8988T (cell line): ENCODE measurements around the gene ARHGEF16.

ENCODE experiments used
- DNase-seq: peaks from one replicate; pipeline ENCODE4 v3.0.0; 2011

ARHGEF16 gene

GRCh38 chr1:3504151-3504821 is 49.8 kb downstream of the ARHGEF16 start:
- peak; percentile 82 for DNase-seq

GRCh38 chr1:3504822-3505153 is 50.3 kb downstream of the ARHGEF16 start:
- DNase-seq: no peak

- no peak for DNase-seq
Observed at GRCh38 chr1:3505161-3505560, 50.7 kb downstream of the ARHGEF16 start.

- no peak for DNase-seq
Observed at GRCh38 chr1:3506041-3506440, 51.6 kb downstream of the ARHGEF16 start.

DNA sequence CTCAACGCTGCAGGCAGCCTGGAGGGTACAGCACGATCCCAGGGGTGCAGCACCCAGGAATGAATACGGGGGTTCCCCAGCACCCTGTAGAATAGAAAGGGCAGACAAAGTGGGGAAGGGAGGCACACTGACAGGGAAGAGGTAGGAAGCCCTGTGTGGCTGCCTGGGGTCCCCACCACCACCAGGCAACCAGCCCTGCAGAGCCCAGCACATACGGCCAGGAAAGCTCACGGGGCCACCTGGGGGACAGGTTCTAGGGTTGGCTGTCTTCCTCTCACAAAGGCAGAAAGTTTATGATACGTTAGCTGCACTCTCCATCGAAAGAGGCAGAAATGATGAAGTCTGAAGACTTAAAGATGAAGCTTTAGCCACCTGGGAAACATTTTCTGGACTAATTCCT is 52.5 kb downstream of the ARHGEF16 start:
- DNase-seq: no peak

GRCh38 chr1:3507636-3508275 is 53.3 kb downstream of the ARHGEF16 start:
- no peak for DNase-seq

- no peak for DNase-seq
Observed at GRCh38 chr1:3508757-3509415, 54.4 kb downstream of the ARHGEF16 start.

DNA sequence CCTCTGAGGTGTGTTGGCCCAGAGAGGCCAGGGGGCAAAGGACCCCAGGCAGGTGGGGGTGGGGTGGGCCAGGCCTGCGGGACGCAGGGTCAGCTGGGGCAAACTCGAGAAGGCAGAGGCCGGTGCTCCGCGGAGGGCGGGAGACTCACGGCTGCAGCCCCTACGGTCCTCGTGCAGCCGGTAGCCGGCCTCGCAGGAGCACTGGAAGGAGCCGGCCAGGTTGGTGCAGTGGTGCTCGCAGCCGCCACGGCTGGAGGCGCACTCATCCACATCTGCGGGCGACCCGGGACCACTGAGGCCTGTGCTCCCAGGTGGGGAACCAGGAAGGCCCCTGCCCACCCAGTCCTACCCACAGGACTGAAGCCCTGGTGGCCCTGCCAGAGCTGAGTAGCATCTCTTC is 55.3 kb downstream of the ARHGEF16 start:
- DNase-seq: no peak

GRCh38 chr1:3510136-3510955 is 55.9 kb downstream of the ARHGEF16 start:
- DNase-seq: no peak

- no peak for DNase-seq
Observed at GRCh38 chr1:3510956-3511250, 56.4 kb downstream of the ARHGEF16 start.

GRCh38 chr1:3511306-3511705 is 56.8 kb downstream of the ARHGEF16 start:
- no peak for DNase-seq

DNA sequence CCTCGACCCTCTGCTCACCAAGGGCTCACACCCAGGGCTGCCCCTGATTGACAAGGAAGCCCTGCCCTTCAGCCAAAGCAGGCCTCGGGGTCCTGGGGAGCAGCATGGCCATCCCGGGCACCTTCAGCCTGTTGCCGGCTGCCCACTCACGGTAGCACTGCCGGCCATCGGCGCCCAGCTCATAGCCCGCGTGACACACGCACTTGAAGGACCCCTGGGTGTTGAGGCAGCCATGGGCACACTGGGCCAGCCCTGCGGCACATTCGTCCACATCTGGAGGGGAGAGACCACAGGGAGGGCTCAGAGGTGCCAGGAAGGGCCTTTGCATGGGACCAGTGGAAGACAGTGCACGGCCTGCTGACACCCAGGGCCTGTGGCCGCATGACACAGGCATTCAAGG is 57.4 kb downstream of the ARHGEF16 start:
- DNase-seq: no peak

- no peak for DNase-seq
Observed at GRCh38 chr1:3514404-3514803, 59.9 kb downstream of the ARHGEF16 start.

DNA sequence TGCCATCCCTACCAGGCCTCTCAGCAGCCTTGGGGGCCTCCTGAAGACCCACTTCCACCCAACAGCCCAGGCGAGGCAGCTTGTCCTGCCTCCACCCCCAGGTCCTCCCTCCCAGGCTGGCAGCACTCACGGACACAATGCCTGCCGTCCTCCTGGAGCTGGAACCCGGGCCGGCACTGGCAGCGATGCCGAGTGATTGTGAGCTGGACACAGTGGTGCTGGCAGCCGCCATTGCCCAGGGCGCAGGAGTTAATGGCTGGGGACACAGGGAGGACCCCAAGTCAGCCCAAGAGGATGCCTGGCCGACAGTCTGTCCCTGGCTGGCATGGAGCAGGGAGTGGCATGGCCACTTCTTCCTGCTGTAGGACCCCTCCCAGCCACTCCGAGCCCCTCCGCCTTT is 60.8 kb downstream of the ARHGEF16 start:
- DNase-seq: no peak

DNA sequence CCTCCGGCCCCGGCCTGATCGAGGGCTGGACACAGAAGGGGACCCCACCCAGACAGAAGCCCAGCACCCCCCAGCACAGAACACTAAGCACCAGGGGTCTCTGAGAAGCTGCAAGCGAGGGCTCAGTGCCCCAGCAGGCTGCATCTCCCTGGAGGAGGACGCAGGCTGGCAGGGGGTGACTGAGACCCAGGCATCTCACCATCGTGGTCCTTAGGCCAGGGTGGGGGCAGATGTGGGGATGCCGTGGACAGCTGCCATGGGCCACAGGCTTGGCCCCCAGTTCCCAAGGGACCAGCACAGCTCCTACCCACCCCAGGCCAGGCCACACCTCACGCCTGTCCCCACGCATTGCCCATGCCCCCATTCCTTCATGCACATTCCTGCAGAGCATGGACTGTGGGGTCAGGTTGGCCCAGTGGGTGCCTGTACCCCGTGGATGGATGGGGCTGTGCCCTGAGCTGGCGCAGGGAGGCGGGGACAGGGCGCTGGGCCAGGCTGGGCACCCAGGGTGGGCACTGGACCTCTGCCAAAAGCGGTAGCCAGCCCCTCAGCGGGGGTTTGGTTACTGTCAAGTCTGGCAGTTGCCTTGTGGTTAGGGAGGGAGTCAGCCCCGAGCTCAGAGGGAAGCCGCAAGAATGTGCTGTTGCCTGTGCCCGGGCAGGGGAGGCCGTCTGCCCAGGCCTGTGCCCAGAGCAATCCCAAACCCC is 61.5 kb downstream of the ARHGEF16 start:
- DNase-seq: no peak

DNA sequence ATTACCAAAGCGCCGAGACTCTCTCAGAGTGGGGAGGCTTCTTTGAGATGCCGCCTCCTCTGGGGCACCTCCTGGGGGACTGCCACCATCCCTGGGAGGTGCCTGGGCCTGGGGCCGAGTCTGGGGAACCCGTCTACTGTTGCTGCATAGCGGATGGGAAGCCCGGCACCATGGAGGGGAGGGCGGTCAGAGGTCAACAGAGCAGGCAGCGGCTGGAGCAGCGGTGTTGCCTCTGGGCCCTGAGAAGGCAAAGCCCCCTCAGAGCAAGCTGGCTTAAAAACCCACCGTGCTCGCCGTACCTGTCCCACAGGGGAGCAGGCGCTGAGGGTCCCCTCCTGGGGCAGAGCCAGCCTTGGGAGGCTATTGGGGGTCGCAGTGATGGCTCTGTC is 62.0 kb downstream of the ARHGEF16 start:
- DNase-seq: no peak

DNA sequence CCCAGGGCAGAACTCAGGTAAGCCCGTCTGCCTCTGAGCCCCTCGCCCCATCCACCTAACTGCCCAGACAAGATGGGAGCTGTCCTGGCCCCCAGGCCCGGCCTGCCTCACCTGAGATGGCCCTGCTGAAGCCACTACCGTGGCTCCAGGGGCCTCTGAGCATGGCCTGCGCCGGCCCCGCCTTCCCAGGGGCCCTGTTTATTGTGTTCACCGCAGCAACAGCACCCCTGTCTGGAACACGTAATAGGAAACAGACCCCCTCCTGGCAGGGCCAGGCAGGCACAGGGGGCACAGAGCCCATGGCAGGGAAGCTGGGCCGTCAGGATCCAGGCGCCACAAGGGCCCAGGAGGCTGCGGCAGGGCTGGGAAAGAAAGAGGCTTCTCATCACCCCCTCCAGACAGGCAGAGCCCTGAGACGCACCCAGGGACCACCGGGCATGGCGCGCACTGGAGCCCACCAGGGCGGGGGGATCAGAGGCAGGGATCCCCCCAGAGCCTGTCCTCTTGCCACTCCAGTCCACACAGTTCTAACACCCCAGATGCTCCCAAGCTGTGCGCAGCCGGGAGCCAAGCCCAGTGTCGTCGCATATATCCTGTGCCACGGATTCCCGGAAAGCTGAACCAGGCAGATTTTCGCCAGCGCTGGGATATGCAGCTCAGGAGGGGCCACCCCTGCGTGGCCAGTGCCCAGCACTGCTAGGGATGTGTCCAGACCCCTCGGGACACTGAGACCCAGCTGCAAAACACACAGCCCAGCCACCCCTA is 62.6 kb downstream of the ARHGEF16 start:
- no peak for DNase-seq

- no peak for DNase-seq
Observed at GRCh38 chr1:3518256-3518655, 63.8 kb downstream of the ARHGEF16 start.

DNA sequence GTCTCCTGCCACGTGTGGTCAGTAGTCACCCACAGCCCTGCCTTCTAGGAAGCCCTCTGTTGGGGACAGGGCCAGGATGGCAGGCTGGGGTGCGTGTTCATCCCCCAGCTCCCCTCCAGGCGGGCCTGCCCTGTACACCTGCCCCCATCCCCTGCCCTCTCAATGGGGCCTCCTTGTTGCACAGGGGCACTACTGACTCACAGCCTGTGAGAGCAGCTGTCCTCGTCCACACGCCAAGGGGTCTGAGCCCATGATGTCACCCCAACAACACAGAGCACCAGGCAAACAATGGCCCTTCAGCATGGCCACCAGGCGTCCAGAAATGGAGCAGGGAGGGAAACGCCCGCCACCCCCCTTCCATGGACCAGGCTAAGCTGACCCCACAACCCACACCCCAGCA is 64.3 kb downstream of the ARHGEF16 start:
- DNase-seq: no peak

- DNase-seq: no peak
Observed at GRCh38 chr1:3519301-3519885, 64.9 kb downstream of the ARHGEF16 start.

DNA sequence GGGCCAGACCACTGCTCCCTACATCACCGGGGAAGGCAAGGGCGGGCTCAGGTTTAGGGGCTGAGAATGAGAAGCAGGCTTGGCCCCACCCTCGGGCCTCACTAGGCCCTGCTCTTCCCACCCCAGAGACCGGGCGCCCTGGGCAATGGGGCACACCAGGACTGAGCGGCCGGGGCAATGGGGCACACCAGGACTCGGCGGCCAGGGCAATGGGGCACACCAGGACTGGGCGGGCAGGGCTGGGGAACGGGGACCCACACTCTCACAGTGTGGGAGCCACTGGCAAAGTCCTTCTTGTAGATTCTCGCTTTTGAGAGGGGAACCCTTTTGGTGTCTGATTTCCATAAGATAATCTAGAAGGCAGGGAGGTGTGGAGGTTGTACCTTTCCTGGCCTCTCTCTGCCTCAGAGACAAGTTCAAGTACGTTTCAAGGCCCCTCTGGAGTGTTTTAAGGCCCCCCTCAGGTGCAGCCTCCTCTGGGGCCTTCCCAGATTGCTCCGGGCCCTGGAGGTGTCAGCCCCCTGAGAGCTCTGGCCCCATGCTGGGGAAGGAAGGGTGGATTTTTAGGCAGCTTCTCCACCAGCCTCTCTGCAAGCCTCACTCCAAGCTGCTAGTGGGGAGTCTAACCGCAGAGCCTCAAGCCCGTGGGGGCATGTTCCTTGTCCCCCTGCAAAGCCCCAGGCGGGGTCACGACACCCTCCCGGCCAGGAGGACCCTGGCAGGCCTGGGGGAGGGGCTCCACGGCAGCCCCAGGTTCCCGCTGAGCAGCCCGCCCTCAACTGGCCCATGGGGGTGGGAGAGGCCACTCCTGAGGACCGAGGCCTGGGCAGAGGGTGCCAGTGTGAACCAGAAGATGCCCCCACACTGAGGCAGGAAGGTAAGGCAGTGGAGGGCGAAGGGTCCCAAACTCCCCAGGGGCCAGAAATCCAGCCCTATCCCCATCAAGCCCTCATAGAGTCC is 66.2 kb downstream of the ARHGEF16 start:
- DNase-seq: no peak
